ENCODE measurements around the gene KIAA1671. TPM values are rescaled to one million over a fixed set of nuclear protein-coding genes. Genes with fewer than 3 reads are reported as not detected.
"Not testable (repeated sequence)": the region's sequence is repeated elsewhere in the genome, so short reads cannot be mapped to it uniquely, and the experiment has no call there.

Gene KIAA1671
- polyA plus RNA-seq, 1 of the 3 experiments (the other 2 are of a cell fraction) = 7.4 TPM

DNA sequence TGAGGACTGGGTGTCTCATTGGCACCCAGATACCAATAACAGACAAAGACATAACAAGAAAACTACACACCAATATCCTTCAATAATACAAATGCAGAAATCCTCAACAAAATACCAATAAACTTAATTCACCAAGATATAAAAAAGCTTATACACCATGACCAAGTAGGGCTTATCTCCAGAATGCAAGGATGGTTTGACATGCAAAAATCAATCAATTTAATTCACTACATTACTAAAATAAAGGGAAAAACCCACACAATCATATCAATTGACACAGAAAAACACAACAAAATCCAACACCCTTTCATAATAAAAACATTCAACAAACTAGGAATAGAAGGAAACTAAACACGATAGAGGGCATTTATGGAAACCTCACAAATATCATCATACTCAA is 46.6 kb upstream of the KIAA1671 start:
- no peaks in the 10 kb centered on the region for H3K4me1 ChIP-seq (ENCODE audit: control insufficient read depth in 1 of 2, insufficient read depth in 2 of 2, low read depth in 1 of 2, low read length in 1 of 2)
- H3K36me3 ChIP-seq (replicated peaks in 1 of 2; ENCODE audit: control insufficient read depth in 1 of 2, insufficient read depth in 2 of 2, low read length in 1 of 2) = no peaks in the 10 kb centered on the region
- no peaks in the 10 kb centered on the region for H3F3A ChIP-seq (replicated peaks; ENCODE audit: insufficient read depth)
- no peak overlapping the region for H3K4me3 ChIP-seq (ENCODE audit: low read depth in 2 of 2, low read length in 1 of 2)
- H3K9me2 ChIP-seq = no peaks in the 10 kb centered on the region
- H3K9ac ChIP-seq = no peak overlapping the region
- DNase-seq = no peak
- H3K27ac ChIP-seq (ENCODE audit: low read depth in 2 of 2, low read length in 1 of 2) = no peak overlapping the region
- TF ChIP-seq NRF1 (IDR thresholded peaks at IDR 0.05; ENCODE audit: low read depth, low read length) = no peak
- no peak for TF ChIP-seq NFIC (IDR thresholded peaks at IDR 0.05; ENCODE audit: borderline replicate concordance)
- TF ChIP-seq RAD21 (IDR thresholded peaks at IDR 0.05; ENCODE audit: low read length) = no peak
- TF ChIP-seq ELF1 (IDR thresholded peaks at IDR 0.05) = no peak
- H2AFZ ChIP-seq (ENCODE audit: low read depth) = no peak overlapping the region
- 73% methylated on average over 1 of the region's 1 CpG for WGBS (ENCODE audit: low lambda C conversion rate)
- H3K4me2 ChIP-seq = no peak overlapping the region
- ChIA-PET POLR2A (no interaction called here), CTCF (no interaction called here)
- H3K27me3 ChIP-seq (ENCODE audit: insufficient read depth) = no peaks in the 10 kb centered on the region
- no peaks in the 10 kb centered on the region for H4K20me1 ChIP-seq (ENCODE audit: insufficient read depth)
- peaks cover 9% of the 10 kb centered on the region; the same call in 1 of the 2 replicates for H3K9me3 ChIP-seq
- H3K79me2 ChIP-seq (ENCODE audit: insufficient read depth) = no peaks in the 10 kb centered on the region

DNA sequence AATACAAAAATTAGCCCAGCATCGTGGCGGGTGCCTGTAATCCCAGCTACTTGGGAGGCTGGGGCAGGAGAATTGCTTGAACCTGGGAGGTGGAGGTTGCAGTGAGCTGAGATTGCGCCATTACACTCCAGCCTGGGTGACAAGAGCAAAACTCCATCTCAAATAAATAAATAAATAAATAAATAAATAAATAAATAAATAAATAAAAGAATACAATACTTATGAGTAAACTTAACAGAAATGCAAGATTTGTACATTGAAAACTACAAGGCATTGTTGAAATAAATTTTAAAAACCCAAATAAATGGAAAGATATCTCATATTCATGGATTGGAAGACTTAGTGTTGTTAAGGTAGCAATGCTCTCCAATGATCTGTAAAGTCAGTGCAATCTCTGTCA is 45.4 kb upstream of the KIAA1671 start:
- H3K36me3 ChIP-seq (replicated peaks in 1 of 2; ENCODE audit: control insufficient read depth in 1 of 2, insufficient read depth in 2 of 2, low read length in 1 of 2); H3K79me2 ChIP-seq (ENCODE audit: insufficient read depth); DNase-seq; H3K27ac ChIP-seq (ENCODE audit: low read depth in 2 of 2, low read length in 1 of 2); H3K9ac ChIP-seq; POLR2A ChIA-PET; H3K27me3 ChIP-seq (ENCODE audit: insufficient read depth); H3F3A ChIP-seq (replicated peaks; ENCODE audit: insufficient read depth); H3K4me3 ChIP-seq (ENCODE audit: low read depth in 2 of 2, low read length in 1 of 2); H3K4me1 ChIP-seq (ENCODE audit: control insufficient read depth in 1 of 2, insufficient read depth in 2 of 2, low read depth in 1 of 2, low read length in 1 of 2); H2AFZ ChIP-seq (ENCODE audit: low read depth); H3K4me2 ChIP-seq; H3K9me2 ChIP-seq; H3K9me3 ChIP-seq; H4K20me1 ChIP-seq (ENCODE audit: insufficient read depth): not testable (repeated sequence)
- WGBS (ENCODE audit: low lambda C conversion rate) = 58% methylated on average over 3 of the region's 3 CpGs
- CTCF ChIA-PET = interaction anchor here (0.9 kb wide), 1 partner anchor 22 kb away, joined by 5 read pairs; no protein-coding TSS in a partner anchor

DNA sequence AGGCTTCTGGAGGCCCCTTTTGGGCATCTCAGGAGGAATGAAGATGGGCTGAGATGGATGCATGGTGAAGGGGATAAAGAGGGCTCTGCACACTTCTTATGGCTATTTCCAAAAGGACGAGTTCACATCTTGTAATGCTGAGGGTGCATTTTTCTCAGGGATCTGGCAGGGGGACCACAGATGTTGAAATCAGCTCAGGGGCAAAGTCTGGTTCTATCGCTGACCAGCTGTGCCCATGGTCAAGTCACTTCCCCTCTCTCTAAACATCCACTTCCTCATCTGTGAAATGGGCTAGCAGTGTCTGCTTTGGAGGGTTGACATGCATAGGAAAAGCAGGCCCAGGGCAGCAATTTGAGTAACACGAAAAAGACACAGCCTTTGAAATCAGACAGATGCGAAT is 32.5 kb upstream of the KIAA1671 start:
- H3K27me3 ChIP-seq (ENCODE audit: insufficient read depth) = 0 out of 2 replicates have a peak, but pooled peaks cover 12% of the 10 kb centered on the region
- H3K36me3 ChIP-seq (replicated peaks in 1 of 2; ENCODE audit: control insufficient read depth in 1 of 2, insufficient read depth in 2 of 2, low read length in 1 of 2) = no peaks in the 10 kb centered on the region
- H3K9me3 ChIP-seq = no peaks in the 10 kb centered on the region
- H3K27ac ChIP-seq (ENCODE audit: low read depth in 2 of 2, low read length in 1 of 2) = no peak overlapping the region
- no peaks in the 10 kb centered on the region for H3K79me2 ChIP-seq (ENCODE audit: insufficient read depth)
- 62% methylated on average over 4 of the region's 4 CpGs for WGBS (ENCODE audit: low lambda C conversion rate)
- DNase-seq = no peak
- no peaks in the 10 kb centered on the region for H3K9me2 ChIP-seq
- POLR2A ChIA-PET = no interaction called here
- H2AFZ ChIP-seq (ENCODE audit: low read depth) = no peak overlapping the region
- no peak overlapping the region for H3K4me3 ChIP-seq (ENCODE audit: low read depth in 2 of 2, low read length in 1 of 2)
- no peak overlapping the region for H3K9ac ChIP-seq
- no peaks in the 10 kb centered on the region for H3F3A ChIP-seq (replicated peaks; ENCODE audit: insufficient read depth)
- no peak overlapping the region for H3K4me2 ChIP-seq
- H4K20me1 ChIP-seq (ENCODE audit: insufficient read depth) = no peaks in the 10 kb centered on the region
- H3K4me1 ChIP-seq (ENCODE audit: control insufficient read depth in 1 of 2, insufficient read depth in 2 of 2, low read depth in 1 of 2, low read length in 1 of 2) = no peaks in the 10 kb centered on the region
- CTCF ChIA-PET = interaction anchor here (1.2 to 1.6 kb wide), 3 partner anchors 19 to 129 kb away, joined by 3 to 6 read pairs (median 6); no protein-coding TSS in a partner anchor
- TF ChIP-seq, protein P1, sequence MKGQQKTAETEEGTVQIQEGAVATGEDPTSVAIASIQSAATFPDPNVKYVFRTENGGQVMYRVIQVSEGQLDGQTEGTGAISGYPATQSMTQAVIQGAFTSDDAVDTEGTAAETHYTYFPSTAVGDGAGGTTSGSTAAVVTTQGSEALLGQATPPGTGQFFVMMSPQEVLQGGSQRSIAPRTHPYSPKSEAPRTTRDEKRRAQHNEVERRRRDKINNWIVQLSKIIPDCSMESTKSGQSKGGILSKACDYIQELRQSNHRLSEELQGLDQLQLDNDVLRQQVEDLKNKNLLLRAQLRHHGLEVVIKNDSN (IDR thresholded peaks at IDR 0.05; ENCODE audit: borderline replicate concordance, low read depth) = no peak
- TF ChIP-seq, protein P2, sequence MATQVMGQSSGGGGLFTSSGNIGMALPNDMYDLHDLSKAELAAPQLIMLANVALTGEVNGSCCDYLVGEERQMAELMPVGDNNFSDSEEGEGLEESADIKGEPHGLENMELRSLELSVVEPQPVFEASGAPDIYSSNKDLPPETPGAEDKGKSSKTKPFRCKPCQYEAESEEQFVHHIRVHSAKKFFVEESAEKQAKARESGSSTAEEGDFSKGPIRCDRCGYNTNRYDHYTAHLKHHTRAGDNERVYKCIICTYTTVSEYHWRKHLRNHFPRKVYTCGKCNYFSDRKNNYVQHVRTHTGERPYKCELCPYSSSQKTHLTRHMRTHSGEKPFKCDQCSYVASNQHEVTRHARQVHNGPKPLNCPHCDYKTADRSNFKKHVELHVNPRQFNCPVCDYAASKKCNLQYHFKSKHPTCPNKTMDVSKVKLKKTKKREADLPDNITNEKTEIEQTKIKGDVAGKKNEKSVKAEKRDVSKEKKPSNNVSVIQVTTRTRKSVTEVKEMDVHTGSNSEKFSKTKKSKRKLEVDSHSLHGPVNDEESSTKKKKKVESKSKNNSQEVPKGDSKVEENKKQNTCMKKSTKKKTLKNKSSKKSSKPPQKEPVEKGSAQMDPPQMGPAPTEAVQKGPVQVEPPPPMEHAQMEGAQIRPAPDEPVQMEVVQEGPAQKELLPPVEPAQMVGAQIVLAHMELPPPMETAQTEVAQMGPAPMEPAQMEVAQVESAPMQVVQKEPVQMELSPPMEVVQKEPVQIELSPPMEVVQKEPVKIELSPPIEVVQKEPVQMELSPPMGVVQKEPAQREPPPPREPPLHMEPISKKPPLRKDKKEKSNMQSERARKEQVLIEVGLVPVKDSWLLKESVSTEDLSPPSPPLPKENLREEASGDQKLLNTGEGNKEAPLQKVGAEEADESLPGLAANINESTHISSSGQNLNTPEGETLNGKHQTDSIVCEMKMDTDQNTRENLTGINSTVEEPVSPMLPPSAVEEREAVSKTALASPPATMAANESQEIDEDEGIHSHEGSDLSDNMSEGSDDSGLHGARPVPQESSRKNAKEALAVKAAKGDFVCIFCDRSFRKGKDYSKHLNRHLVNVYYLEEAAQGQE (IDR thresholded peaks at IDR 0.05; ENCODE audit: low read depth, low read length) = no peak
- TF ChIP-seq, protein P3, sequence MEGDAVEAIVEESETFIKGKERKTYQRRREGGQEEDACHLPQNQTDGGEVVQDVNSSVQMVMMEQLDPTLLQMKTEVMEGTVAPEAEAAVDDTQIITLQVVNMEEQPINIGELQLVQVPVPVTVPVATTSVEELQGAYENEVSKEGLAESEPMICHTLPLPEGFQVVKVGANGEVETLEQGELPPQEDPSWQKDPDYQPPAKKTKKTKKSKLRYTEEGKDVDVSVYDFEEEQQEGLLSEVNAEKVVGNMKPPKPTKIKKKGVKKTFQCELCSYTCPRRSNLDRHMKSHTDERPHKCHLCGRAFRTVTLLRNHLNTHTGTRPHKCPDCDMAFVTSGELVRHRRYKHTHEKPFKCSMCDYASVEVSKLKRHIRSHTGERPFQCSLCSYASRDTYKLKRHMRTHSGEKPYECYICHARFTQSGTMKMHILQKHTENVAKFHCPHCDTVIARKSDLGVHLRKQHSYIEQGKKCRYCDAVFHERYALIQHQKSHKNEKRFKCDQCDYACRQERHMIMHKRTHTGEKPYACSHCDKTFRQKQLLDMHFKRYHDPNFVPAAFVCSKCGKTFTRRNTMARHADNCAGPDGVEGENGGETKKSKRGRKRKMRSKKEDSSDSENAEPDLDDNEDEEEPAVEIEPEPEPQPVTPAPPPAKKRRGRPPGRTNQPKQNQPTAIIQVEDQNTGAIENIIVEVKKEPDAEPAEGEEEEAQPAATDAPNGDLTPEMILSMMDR (IDR thresholded peaks at IDR 0.05) = no peak
- no peak for TF ChIP-seq RAD21 (IDR thresholded peaks at IDR 0.05; ENCODE audit: low read length)
- no peak for TF ChIP-seq RCOR1 (IDR thresholded peaks at IDR 0.05; ENCODE audit: low read length)
- no peak for TF ChIP-seq FOXM1 (IDR thresholded peaks at IDR 0.05; ENCODE audit: low read depth)
- TF ChIP-seq, protein P4, sequence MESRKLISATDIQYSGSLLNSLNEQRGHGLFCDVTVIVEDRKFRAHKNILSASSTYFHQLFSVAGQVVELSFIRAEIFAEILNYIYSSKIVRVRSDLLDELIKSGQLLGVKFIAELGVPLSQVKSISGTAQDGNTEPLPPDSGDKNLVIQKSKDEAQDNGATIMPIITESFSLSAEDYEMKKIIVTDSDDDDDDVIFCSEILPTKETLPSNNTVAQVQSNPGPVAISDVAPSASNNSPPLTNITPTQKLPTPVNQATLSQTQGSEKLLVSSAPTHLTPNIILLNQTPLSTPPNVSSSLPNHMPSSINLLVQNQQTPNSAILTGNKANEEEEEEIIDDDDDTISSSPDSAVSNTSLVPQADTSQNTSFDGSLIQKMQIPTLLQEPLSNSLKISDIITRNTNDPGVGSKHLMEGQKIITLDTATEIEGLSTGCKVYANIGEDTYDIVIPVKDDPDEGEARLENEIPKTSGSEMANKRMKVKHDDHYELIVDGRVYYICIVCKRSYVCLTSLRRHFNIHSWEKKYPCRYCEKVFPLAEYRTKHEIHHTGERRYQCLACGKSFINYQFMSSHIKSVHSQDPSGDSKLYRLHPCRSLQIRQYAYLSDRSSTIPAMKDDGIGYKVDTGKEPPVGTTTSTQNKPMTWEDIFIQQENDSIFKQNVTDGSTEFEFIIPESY (IDR thresholded peaks at IDR 0.05; ENCODE audit: borderline replicate concordance, low read depth) = no peak
- no peak for TF ChIP-seq FOSL2 (IDR thresholded peaks at IDR 0.05; ENCODE audit: borderline replicate concordance, low read depth)
- no peak for TF ChIP-seq TAF1 (IDR thresholded peaks at IDR 0.05; ENCODE audit: borderline replicate concordance, low read depth, low read length)
- TF ChIP-seq MEF2A (IDR thresholded peaks at IDR 0.05; ENCODE audit: borderline replicate concordance, low read depth) = no peak
- TF ChIP-seq SIN3A (IDR thresholded peaks at IDR 0.05; ENCODE audit: borderline replicate concordance, low read depth, low read length) = no peak
- TF ChIP-seq TCF12 (IDR thresholded peaks at IDR 0.05) = no peak
